HG03280 (cell line): ENCODE results near the gene CCDC170.

Source experiments
- ATAC-seq: cut with Tn5 transposase; IDR thresholded peaks from one replicate; pipeline ENCODE4 v1.9.1; 2021; ENCODE audit warnings: mild to moderate bottlenecking, moderate library complexity; ENCODE audit not compliant: unreplicated experiment

Gene CCDC170

DNA sequence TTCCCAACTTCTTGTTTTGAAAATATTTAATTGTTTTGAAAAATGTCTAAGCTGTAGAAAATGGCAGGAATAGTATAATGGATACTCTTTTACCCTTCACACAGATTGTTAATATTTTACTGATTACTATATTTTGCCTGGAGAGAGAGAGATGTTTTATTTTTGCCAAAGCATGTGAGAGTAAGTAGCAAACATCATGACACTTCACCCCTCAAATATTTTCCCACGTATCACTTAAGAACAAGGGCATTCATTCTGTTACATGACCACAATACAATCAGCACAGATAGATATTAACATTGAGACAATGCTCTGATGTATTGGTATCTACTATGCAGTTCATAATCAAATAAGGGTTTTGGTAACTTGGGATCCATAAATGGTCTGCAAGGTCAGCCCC lies 116.5 kb downstream of the CCDC170 start:
- no peak for ATAC-seq

GRCh38 chr6:151614630-151615029 lies 120.8 kb downstream of the CCDC170 start:
- no peak for ATAC-seq

DNA sequence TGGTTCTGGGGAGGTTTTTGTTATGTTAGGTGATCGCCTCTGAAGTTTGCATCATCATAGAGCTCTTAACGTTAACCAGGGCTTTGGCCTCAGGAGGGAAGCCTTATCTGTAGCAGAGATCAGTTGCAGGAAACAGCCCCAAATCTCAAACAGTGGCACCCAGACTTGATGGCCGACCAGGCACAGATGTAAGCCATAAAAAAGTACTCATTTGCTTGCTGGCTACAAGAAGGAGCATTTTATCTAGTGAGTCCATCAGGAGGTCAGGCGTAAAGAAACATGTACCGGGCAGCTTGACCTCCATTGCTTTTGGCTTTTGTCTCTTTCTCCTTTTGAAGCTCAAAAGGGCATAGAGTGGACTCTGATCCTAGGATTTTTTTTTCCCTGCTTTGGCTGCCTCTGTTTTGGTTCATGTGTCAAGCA lies 122.3 kb downstream of the CCDC170 start:
- ATAC-seq, result no peak

DNA sequence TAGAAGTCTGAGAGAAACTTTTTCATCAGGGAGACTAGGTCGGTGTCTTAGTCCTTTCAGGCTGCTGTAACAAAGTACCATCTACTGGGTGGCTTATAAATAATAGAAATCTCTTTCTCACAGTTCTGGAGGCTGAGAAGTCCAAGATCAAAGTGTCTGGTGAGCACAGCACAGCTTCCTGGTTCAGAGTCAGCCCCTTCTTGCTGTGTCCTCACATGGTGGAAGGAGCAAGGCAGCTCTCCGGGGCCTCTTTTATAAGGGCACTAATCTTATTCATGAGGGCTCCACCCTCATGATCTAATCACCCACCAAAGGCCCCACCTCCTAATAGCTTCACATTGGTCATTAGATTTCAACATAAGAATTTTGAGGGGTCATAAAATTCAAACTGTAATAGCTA lies 122.8 kb downstream of the CCDC170 start:
- ATAC-seq, result no peak

DNA sequence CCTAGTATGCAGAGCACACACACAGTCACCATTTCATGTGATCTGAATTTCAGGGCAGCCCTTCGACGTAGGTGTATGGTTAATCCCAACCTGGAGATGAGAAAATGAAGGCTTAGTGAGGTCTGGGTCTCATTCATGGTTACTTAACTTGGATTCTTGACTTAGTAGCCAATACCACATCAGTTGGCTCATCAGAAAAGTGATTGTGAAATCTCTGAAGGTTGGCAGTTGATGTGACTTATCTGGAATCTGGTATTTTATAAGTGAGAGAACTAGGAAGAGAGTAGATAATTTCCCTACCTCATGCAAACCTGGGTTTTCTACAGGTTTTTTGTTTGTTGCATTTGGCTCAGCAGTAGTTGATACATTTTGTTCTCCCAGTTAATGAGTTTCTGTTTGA lies 123.7 kb downstream of the CCDC170 start:
- ATAC-seq, result no peak

DNA sequence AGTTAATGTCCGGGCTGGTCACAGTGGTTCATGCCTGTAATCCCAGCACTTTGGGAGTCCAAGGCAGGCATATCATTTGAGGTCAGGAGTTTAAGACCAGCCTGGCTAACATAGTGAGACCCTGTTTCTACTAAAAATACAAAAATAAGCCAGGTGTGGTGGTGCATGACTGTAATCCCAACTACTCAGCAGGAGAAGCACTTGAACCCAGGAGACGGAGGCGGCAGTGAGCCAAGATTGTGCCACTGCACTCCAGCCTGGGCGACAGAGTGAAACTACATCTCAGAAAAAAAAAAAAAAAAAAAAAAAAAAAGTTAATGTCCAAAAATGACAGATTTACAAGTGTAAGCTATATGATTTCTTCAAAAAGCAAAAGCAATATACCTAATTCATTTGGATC lies 124.9 kb downstream of the CCDC170 start:
- no peak for ATAC-seq

DNA sequence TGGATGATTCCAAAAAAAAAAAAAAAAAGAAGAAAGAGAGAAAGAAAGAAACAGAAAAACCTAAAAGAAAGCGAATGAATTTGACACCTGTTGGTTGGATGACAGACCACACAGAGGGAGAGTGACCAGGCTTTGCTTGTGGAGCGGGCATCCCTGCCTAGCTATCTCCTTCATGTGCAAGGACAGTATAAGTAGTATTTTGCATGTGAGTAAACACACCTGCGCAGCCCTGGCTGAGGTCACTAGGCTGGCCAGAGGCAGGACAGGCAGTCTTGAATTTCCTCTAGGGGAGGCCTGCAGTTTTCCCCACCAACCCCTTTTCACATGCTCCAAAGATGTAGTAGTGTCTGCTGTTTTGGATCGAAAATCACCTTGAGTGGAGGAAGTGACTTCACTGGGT lies 126.4 kb downstream of the CCDC170 start:
- ATAC-seq, result no peak

DNA sequence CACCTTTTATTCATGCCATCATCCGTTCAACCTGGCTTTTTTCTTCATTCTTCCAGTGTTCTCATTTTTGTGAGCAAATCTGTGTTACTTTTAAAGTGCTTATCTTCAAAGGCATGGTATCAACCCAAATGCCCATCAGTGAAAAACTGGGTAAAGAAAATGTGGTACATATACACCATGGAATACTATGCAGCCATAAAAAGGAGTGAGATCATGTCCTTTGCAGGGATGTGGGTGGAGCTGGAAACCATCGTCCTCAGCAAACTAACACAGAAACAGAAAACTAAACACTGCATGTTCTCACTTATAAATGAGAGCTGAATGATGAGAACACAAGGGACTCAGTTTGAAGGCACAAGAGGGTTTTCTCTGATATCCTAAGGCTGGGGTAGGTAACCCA lies 130.3 kb downstream of the CCDC170 start:
- no peak for ATAC-seq

- ATAC-seq, result no peak
These were observed 130.7 kb downstream of the CCDC170 start for GRCh38 chr6:151624481-151624880.

DNA sequence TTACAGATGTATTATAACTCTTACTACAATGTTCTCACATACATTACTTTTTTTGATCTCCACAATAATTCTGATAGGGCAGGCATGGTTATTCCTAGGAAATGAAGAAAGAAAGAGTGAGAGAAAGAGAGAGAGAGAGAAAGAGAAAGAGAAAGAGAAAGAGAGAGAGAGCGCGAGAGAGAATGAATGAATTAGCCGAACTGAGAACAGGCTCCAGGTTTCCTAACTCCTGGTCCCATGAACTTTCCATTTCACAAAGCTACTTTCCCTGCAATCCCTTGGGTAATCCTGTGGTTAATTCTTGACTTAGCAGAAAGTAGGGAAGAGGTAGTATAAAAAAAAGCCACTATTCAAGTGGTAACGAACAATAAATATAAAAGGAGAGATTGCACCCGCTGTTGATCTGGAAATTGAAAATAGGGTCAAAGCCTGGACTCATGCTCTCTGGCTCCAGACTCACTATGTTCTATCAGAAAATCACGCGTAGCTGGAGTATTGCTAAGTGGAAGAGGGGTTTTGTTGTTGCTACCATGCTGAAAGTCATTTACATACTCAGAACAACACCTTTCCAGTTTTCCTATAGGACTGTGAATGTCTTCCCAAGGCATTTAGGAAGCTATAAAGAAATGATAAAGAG lies 131.2 kb downstream of the CCDC170 start:
- no peak for ATAC-seq

GRCh38 chr6:151627689-151628444 lies 134.1 kb downstream of the CCDC170 start:
- ATAC-seq, result no peak

DNA sequence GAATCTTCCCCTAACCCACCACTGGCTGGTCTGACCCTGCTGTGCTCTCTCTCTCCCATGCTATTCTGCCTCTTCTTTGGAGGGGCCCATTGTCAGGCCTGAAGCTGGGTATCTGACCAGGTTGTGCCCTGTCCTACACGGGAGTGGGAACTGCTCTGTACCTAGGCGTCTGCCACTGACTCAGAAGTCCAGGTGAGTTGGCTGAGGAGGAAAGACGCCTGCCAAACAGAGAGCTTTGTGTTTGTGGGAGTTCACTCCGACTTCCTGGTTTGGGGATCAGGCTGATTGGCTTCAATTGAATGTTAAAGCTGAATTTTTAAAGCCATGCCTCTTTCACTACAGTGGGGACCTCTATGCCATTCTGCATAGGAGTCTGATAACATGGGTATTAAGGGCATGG lies 136.0 kb downstream of the CCDC170 start:
- ATAC-seq, result no peak

- no peak for ATAC-seq
These were observed 136.6 kb downstream of the CCDC170 start for GRCh38 chr6:151630387-151630786.

DNA sequence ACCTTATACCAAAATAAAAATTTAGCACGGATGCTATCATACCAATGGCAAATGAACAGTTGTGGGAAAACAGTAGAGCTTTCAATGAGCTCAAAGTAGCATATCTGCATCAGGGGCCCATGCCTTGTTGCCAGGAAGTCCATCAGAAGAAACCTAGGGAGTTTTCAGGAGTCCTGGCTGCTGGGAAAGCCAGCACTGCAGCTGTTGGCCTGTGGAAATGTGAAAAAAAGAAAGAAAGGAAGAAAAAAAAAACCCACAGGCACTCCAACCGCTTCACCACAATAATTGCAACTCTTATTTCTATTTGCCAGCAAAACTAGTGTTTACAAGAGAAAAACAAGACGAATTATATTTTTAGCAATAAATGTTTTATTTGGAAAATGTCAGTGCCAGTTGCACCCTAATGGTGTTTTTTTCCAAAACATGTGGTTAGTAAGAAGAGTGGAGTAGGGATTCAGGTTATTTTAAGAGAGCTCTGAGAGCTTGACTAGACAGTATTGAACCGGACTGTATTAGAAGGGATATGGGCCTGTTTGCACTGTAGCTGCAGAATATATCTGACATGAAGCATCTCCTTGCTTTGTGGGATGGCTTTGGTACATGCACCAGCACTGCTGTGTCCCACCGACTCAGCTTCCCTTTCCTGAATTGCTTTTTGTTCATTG lies 137.3 kb downstream of the CCDC170 start:
- no peak for ATAC-seq

DNA sequence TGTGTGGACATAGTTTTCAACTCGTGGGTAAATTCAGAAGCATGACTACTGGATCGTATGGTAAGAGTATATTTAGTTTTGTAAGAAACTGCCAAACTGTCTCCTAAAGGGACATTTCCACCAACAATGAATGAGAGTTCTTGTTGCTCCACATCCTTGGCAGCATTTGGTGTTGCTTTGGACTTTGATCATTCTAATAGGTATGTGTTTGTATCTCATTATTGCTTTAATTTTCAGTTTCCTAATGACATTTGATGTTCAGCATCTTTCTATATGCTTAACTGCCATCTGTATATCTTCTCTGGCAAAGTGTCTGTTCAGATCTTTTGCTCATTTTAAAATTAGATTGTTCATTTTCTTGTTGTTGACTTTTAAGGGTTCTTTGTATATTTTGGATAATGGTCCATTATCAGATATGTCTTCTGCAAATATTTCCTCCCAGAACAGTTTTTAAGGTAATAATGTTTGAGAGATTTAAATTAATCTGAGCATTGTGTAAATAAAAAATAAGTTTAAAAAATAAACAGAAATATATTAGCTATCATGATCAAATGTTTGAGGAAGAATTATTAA lies 138.7 kb downstream of the CCDC170 start:
- ATAC-seq, result no peak

DNA sequence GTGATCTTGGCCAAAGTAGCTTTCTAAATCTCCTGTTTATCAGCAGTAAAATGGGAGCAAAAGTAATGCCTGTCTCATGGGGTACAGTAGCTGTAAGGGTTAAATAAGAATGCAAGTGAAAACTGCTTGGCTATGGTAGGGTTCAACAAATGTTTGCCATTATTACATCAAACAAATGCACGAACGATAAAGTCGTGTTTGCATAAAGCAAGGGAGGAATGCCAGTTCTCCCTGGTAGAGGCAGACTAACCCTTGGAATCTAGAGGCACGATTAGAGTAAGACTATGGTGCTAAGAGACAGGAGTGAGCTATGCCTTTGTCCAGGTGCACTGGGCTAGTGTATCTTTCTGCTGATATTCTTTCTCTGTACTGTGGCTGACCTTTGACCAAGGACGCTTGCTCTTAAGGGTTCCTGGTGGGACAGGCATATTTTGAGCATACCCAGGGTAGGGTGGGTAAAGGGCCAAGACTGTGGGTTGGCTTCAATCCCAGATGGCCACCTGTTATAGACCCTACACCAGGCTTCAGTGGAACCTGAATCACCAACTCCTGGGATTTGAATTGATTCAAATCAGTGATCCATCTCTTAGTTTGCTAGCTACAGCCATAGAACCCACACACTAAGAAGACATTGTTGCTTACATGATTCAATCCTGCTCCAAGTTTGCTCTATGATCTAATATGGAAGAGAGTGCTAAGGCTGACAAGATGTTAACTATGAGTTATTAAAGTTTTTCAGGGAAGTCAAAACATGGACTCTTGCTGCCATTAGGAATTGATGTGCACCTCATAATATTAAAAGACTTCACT lies 139.9 kb downstream of the CCDC170 start:
- ATAC-seq, result no peak

- ATAC-seq, result no peak
These were observed 140.5 kb downstream of the CCDC170 start for GRCh38 chr6:151634336-151634720.

DNA sequence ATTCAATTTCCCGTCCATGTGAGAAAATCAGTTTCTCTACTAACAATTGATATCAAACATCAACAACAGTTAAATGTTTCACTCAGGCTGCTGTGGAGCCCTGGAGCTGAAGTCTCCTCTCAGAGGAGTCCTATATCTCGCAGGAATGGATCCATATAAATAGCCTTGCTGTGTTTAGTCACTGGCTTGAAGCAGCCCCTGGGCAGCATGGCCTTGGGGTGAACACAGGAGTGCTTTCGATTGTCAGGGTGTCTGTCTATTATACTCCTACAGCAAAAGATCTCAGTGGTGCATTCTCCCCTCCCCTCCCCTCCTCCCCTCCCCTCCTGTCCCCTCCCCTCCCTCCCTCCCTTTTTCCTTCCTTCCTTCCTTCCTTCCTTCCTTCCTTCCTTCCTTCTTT lies 141.9 kb downstream of the CCDC170 start:
- no peak for ATAC-seq

DNA sequence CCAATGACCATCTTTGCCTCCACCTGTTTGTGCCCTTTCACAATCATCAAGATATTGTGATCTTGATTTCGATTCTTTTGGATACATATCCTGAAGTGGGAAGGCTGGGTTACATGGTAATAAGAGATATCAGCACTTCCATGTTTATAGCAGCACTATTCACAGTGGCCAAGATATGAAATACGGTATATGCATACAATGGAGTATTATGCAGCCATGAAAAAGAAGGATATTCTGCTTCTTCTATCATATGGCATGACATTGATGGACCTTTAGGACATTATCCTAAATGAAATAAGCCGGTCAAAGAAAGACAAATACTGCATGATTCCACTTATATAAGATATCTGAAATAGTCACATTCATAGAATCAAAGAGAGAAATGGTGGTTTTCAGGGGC lies 144.0 kb downstream of the CCDC170 start:
- no peak for ATAC-seq

GRCh38 chr6:151639750-151640149 lies 145.9 kb downstream of the CCDC170 start:
- no peak for ATAC-seq

- no peak for ATAC-seq
These were observed 147.2 kb downstream of the CCDC170 start for GRCh38 chr6:151641028-151641427.
